8988T (cell line): ENCODE measurements around the gene NELFB.

Source experiments
- DNase-seq: peaks from one replicate; pipeline ENCODE4 v3.0.0; 2011

Gene NELFB

GRCh38 chr9:137317021-137317717 lies 62.0 kb downstream of the NELFB start:
- peak; percentile 47 for DNase-seq

DNA sequence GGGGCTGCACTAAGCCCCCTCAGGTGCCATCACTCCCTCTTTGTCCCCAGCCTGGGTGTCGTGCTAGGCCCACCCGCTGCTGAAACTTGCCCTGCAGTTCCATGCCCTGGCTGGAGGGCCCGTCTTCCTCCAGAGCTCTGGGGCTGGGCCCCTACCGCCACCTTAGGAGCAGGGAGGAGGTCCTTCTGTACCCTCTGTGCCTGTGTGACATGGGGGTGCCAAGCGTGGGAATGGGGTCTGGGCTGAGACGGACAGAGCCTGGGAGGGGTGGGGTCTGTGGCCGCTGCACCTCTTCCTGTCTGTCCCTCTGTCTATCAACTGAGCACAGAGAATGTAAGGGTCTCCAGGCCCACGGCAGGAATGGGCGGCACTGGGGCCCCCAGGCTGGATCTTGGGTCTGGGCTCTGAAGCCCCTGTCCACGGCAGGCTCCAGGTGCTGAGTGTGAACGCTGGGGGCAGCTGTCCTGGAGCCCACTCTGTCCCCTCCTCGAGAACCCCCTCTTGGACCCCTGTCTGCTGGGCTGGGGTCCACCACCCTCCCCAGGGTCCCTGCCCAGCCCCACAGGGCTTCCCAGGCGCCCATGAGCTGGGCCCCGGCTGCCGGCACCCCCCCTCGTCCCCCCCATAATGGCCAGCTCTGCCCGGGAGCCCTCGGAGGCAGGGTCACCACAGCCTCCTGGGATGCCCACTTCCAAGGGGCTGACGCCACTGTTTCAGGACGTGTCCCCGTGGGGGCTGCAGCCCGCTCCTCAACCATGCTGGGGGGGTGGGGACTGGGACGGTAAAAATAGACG lies 62.8 kb downstream of the NELFB start:
- DNase-seq = peak; percentile 76

DNA sequence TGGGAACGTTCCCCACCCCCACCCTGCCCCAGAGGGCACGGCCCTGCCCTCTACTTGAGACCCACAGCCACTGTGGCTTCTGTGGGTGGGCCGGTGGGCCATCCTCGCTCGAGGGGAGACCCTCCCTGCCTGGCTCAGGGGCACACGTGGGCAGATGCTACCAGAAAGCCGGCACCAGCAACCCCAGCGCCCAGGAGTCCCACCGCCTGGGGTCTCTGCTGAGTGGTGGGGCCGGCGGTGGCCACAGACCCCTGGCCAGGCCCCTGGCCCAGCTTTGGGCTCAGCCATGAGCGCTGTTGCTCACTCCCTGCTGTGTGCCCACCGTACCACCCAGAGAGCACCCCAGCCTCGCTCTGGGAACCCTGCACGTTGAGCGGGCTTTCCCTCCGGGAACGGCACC lies 63.5 kb downstream of the NELFB start:
- DNase-seq = peak; percentile 37

GRCh38 chr9:137319011-137319738 lies 64.0 kb downstream of the NELFB start:
- DNase-seq = peak; percentile 86

DNA sequence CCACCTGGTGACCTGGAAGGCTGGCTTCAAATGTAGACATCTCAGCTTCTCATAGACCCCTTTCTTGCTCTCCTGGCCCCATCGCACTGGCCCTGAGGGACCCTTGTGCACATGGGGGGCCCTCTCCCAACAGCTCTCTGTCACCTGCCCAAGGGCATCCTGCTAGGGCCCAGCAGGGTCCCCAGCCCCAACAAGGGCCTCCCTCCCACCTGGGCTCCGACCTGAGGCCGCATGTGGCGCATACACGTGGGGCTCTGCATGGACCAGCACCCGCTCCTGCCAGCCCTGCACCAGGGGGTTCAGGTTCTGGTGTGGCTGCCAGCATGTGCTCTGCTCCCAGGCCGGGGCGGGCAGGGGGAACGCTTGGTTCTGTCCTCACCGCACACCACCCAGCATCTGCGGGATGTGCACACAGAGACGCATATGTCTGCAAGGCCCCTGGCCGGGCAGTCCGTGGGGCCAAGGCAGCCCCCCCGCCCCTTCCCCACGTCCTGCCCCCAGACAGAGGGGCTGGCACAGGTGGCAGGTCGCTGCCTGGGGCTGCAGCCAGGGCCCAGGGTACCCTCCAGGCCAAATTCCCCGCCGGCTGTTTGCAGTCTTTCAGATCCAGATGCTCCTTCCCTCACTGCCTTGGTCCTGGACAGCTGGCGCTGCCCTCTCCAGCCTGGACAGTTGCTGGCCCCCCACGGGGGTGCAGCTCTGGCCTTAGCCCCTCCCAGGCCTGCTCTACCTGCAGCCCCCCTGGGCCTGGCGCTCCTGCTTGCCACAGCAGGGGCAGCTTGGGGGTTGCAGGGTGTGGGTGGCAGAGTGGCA lies 64.8 kb downstream of the NELFB start:
- DNase-seq = no peak

- DNase-seq = peak; percentile 39
These were observed 65.6 kb downstream of the NELFB start for GRCh38 chr9:137320555-137321384.

GRCh38 chr9:137321726-137322361 lies 66.7 kb downstream of the NELFB start:
- no peak for DNase-seq
